GM19452 (cell line): Measurements from ENCODE around the gene DHRSX.
"Not testable (repeated sequence)": the region's sequence is repeated elsewhere in the genome, so short reads cannot be mapped to it uniquely, and the experiment has no call there.

ENCODE experiments used
- ATAC-seq: cut with Tn5 transposase; IDR thresholded peaks from one replicate; pipeline ENCODE4 v1.9.1; 2021; ENCODE audit not compliant: unreplicated experiment

The DHRSX gene

DNA sequence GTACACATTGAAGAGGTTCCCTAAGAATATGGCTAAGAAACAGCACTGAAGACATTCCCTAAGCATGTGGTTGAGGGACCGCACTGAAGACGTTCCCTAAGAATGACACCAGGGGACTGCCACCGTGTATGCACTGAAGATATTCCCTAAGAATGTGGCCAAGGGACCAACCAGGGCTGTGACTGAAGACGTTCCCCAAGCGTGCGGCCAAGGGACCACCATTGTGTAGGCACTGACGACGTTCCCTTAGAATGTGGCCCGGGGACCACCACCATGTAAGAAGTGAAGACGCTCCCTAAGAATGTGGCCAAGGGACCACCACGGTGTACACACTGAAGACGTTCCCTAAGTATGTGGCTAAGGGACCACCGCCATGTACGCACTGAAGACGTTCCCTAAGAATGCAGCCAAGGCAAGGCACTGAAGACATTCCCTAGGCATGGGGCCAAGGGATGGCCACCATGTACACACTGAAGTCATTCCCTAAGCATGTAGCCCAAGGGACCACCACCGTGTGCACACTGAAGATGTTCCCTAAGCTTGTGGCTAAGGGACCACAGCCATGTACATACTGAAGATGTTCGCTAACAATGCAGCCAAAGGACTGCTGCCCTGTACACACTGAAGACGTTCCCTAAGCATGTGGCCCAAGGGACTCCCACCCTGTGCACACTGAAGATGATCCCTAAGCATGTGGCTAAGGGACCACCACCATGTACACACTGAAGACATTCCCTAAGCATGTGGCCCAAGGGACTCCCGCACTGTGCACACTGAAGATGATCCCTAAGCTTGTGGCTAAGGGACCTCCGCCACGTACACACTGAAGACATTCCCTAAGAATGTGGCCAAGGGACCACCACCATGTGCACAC, 22.0 kb downstream of the DHRSX start:
- no peak for ATAC-seq

DNA sequence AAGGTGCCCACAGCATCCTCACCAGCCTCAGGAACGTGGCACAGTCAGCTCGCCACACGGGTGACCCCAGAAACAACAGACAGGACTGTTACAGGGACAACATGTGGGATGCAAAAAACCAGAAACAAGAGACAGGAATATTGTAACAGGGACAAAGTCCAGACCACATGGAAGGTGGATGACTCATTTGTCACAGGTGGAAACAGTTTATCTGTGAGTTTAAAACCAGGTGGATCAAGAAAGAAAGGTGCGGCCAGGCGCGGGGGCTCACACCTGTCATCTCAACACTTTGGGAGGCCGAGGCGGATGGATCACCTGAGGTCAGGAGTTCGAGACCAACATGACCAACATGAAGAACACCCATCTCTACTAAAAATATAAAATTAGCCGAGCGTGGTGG, 23.5 kb downstream of the DHRSX start:
- not testable (repeated sequence) for ATAC-seq

DNA sequence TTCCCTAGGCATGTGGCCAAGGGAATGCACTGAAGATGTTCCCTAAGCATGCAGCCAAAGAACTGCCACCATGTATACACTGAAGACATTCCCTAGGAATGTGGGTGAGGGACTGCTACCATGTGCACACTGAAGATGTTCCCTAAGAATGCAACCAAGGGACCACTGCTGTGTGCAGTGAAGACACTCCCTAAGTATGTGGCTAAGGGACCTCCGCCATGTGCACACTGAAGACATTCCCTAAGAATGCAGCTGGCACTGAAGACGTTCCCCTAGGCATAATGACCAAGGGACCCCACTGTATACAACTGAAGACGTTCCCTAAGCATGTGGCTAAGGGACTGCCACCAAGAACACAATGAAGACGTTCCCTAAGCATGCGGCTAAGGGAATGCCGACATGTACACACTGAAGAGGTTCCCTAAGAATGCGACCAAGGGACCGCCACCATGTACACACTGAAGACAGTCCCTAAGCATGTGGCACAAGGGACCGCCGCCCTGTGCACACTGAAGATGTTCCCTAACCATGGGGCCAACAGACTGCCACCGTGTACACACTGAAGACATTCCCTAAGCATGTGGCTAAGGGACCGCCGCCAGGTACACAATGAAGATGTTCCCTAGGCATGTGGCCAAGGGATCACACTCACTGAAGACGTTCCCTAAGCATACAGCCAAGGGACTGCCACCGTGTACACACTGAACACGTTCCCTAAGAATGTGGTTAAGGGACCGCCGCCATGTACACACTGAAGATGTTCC, 25.6 kb downstream of the DHRSX start:
- ATAC-seq = no peak

DNA sequence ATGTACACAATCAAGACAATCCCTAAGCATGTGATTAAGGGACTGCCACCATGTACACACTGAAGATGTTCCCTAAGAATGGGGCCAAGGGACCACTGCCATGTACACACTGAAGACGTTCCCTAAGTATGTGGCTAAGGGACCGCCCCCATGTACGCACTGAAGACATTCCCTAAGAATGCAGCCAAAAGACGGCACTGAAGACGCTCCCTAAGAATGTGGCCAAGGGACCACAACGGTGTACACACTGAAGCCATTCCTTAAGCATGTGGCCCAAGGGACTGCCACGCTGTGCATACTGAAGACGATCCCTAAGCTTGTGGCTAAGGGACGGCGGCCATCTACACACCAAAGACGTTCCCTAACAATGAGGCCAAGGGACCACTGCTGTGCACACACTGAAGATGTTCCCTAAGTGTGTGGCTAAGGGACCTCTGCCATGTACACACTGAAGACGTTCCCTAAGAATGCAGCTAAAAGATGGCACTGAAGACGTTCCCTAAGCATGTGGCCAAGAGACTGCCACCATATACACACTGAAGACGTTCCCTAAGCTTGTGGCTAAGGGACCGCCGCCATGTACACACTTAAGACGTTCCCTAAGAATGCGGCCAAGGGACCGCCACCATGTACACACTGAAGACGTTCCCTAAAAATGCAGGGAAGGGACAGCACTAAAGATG, 26.4 kb downstream of the DHRSX start:
- no peak for ATAC-seq

DNA sequence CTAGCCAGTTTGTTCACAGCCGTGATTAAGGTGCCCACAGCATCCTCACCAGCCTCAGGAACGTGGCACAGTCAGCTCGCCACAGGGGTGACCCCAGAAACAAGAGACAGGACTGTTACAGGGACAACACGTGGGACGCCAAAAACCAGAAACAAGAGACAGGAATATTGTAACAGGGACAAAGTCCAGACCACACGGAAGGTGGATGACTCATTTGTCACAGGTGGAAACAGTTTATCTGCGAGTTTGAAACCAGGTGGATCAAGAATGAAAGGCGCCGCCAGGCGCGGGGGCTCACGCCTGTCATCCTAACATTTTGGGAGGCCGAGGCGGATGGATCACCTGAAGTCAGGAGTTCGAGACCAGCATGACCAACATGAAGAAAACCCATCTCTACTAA, 27.7 kb downstream of the DHRSX start:
- ATAC-seq = not testable (repeated sequence)

DNA sequence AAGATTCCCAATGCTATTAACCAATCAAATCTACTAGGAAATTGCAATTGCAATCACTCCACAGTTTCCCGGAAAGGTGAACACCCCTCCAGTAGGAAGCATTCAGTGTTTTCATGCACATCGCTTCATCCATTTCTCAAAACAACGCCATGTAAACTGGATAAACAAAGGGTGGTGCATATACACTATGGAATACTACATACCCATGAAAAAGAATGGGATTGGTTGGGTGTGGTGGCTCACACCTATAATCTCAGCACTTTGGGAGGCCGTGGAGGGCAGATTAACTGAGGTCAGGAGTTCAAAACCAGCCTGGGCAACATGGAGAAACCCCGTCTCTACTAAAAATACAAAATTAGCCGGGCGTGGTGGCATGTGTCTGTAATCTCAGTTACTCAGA, 29.1 kb downstream of the DHRSX start:
- ATAC-seq = no peak

DNA sequence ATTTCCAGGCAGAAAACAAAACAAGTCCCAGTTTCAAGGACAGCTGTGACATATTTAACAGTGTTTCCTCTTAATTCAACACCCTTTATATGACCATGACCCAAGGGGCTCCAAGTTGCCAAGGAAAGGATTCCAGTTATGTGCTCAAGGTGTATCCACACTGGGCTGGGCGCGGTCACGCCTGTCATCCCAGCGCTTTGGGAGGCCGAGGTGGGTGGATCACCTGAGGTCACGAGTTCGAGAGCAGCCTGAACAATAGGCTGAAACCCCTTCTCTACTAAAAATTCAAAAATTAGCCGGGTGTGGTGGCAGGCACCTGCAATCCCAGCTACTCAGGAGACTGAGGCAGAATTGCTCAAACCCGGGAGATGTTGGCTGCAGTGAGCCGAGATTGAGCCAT, 29.6 kb downstream of the DHRSX start:
- not testable (repeated sequence) for ATAC-seq

DNA sequence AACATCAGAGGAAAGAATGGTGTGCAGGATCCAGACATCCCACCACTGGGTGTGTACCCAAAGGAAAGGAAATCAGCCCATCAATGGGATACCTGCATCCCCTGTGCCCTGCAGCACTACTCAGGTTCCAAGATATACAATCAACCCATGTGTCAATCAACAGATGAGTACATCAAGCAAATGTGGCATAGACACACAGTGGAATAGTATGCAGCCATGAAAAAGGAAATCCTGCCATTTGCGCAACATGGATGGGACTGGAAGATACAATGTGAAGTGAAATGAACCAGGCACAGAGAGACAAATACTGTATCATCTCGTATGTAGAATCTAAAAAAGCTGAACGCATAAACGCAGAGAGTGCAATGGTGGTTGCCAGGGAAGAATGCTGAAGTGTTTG, 30.9 kb downstream of the DHRSX start:
- not testable (repeated sequence) for ATAC-seq

DNA sequence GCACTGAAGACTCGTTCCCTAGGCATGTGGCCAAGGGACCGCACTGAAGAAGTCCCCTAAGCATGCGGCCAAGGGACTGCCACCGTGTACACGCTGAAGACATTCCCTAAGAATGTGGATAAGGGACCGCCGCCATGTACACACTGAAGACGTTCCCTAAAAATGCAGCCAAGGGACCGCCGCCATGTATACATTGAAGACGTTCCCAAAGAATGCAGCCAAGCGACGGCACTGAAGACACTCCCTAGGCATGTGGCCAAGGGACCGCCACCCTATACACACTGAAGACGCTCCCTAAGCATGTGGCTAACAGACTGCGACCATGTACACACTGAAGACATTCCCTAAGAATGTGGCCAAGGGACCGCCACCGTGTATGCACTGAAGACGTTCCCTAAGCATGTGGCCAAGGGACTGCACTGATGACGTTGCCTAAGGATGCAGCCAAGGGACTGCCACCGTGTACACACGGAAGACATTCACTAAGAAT, 31.5 kb downstream of the DHRSX start:
- no peak for ATAC-seq

DNA sequence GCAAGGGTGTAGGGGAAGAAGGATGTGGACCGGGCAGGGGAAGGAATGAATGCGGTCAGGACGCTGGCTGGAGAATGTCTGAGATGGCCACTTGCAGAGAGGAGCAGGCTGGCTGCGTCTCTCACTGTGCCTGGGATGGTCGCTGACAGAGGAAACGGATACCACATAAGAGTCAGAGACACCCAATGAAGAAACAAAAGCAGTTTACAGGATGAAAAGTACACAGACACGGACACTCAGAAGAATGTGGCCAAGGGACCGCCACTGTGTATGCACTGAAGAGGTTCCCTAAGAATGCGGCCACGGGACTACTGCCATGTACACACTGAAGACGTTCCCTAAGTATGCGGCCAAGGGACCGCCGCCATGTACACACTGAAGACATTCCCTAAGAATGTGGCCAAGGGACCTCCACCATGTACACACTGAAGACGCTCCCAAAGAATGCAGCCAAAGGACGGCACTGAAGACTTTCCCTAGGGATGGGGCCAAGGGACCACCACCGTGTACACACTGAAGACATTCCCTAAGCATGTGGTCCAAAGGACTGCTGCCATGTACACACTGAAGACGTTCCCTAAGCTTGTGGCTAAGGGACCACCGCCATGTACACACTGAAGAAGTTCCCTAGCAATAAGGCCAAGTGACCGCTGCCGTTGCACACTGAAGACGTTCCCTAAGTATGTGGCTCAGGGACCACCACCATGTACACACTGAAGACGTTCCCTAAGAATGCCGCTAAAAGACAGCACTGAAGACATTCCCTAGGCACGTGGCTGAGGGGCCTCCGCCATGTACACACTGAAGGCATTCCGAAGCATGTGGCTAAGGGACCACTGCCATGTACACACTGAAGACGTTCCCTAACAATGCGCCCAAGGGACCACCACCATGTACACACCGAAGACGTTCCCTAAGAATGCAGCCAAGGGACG, 32.2 kb downstream of the DHRSX start:
- no peak for ATAC-seq

DNA sequence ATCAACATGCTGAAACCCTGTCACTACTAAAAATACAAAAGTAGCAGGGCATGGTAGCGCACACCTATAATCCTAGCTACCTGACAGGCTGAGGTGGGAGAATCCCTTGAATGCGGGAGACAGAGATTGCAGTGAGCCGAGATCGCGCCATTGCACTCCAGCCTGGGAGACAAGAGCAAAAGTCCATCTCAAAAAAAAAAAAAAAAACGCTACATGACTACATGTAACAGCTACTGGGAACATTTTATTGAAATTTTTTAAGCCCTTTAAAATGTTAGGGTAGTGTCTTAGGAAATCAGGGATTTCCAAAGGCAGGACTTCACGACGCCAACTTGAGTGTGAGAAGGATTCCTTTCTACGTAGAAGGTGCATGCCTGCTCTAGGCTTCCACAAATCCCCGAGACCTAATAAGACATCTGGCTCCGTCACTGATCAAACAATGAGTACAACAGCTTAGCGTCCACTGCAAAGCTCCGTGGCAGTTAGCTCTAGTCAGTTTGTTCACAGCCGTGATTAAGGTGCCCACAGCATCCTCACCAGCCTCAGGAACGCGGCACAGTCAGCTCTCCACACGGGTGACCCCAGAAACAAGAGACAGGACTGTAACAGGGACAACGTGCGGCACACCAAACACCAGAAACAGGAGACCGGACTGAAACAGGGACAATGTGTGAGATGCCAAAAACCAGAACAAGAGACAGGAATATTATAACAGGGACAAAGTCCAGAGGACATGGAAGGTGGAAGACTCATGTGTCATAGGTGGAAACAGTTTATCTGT, 33.7 kb downstream of the DHRSX start:
- ATAC-seq = no peak

DNA sequence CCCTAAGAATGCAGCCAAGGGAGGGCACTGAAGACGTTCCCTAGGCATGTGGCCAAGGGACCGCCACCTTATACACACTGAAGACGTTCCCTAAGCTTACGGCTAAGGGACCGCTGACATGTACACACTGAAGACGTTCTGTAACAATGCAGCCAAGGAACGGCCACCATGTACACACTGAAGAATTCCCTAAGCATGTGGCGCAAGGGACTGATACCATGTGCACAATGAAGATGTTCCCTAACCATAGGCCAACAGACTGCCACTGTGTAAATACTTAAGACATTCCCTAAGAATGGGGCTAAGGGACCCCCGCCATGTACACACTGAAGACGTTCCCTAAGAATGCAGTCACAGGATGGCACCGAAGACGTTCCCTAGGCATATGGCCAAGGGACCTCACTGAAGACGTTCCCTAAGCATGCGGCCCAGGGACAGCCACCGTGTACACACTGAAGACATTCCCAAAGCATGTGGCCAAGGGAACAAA, 36.1 kb downstream of the DHRSX start:
- ATAC-seq = no peak

DNA sequence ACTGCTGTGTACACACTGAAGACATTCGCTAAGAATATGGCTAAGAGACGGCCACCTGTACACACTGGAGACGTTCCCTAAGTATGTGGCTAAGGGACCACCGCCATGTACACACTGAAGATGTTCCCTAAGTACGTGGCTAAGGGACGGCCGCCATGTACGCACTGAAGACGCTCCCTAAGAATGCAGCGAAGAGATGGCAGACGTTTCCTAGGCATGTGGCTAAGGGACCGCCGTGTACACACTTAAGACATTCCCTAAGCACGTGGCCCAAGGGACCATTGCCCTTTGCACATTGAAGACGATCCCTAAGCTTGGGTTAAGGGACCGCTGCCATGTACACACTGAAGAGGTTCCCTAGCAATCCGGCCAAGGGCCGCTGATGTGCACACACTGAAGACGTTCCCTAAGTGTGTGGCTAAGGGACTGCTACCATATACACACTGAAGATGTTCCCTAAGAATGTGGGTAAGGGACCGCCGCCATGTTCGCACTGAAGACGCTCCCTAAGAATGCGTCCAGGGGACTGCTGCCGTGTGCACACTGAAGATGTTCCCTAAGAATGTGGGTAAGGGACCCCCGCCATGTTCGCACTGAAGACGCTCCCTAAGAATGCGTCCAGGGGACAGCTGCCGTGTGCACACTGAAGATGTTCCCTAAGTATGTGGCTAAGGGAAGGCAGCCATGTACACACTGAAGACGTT, 36.7 kb downstream of the DHRSX start:
- ATAC-seq = no peak

DNA sequence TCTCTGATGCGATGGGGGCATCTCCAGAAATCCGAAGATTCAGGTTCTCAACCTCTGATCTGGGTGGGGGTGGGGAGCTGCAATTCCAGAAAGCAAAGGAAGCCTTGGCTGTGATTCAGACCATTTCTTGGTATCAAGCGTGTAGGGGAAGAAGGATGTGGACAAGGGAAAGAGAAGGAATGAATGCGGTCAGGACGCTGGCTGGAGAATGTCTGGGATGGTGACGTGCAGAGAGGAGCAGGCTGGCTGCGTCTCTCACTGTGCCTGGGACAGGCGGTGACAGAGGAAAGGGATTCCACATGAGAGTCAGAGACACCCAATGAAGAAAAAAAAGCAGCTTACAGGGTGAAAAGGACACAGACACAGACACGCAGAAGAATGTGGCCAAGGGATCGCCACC, 37.3 kb downstream of the DHRSX start:
- not testable (repeated sequence) for ATAC-seq

DNA sequence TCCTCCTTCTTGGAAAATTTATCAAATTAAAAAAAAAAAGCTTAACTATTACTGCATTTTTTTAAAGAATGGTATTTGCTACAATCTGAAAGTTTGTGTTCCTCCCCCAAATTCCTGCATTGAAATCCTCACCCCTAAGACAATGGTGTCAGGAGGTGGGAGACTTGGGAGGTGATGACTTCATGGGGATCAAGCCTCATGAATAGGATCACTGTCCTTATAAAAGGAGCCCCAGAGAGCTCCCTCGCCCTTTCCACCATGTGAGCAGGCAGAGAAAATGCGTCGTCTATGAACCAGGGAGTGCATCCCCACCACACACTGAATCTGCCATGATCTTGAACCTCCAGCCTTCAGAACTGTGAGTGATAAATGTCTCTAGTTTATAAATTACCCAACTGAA, 38.0 kb downstream of the DHRSX start:
- ATAC-seq = no peak

DNA sequence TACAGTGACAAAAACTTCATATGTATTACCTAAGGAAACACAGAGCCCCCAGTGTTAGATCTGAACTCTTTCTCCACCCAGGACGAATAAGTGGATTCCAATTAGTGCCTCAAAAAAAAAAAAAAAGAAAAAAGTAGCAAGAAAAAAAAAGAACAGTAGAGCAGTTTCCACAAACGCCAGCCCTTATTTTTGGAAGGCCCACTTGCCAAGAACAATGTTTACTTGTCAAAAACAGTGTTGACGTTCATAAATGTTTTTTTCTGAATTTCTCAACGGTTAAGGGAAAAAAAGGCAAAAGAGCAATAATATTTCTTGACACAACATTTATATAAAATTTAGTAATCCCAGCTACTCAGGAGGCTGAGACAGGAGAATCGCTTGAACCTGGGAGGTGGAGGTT, 38.7 kb downstream of the DHRSX start:
- ATAC-seq = no peak

DNA sequence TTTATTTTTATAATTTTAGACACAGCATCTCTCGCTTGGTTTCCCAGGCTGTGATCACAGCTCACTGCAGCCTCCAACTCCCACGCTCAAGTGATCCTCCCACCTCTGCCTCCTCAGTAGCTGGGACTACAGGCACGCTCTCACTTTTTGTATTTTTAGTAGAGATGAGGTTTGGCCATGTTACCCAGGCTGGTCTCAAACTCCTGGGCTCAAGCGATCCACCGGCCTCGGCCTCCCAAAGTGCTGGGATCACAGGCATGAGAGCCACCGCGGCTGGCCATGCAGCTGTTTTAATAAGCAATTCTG, 39.1 kb downstream of the DHRSX start:
- no peak for ATAC-seq

DNA sequence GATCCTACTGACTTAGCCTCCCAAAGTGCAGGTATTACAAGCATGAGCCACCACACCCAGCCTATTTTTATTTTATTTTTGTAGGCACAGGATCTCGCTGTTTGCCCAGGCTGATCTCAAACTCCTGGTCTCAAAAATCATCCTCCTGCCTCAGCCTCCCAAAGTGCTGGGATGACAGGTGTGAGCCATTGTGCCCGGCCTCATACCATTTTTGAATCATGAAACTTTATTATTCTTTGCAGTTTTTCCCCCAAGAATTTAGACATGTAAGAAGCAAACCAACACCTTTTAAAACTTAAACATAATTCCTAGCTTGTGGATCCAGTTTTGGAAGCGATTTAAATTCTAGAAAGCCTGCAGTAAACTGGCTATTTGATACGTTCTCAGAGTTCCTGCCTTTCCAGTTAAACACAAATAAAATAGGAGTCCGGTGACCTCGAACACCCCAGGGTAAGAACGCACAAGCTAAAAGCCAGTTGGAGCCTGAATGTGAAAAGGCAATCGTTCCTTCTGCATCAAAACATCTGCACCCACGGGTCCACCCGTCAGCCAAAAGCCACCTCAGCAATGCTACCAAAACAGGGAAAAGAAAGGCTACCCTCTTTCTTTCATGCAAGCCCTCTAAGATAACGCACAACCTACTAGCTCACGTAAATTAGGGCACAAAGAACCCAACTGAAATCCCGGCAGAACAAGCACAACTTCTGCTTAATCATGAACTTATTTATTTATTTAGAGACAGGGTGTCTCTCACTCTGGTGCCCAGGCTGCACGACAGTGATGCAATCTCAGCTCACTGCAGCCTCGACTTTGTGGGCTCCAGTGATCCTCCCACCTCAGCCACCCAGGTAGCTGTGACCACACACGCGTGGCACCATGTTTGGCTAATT, 39.7 kb downstream of the DHRSX start:
- not testable (repeated sequence) for ATAC-seq
